Activated CD8-positive, alpha-beta memory T cell treated with anti-CD3 and anti-CD28 coated beads for 36 hours (primary cell): ENCODE data around the gene RIMS4. TPM values are rescaled to one million over a fixed set of nuclear protein-coding genes. Genes with fewer than 3 reads are reported as not detected.

Experiments used
- CTCF ChIA-PET: fragments of 350-600 bp; sonication (Branson Sonifier 250); formaldehyde crosslinking; loops from one replicate; lab custom pipeline; 2021; ENCODE audit warnings: antibody characterized with exemption; lab: Charles Lee
- POLR2A ChIA-PET: fragments of 350-600 bp; sonication (Branson Sonifier 250); formaldehyde crosslinking; loops from one replicate; lab custom pipeline; 2021; ENCODE audit warnings: antibody characterized with exemption; lab: Charles Lee
- total RNA-seq, 2 experiments: library from RNA; stranded (reverse); gene quantifications; one replicate each; pipeline ENCODE4 v1.2.3, GENCODE V29; 2021

Gene RIMS4
- total RNA-seq, 2 experiments from 2014 or later = 0.04 TPM; not detected in 1

GRCh38 chr20:44747166-44748004 is 63.0 kb downstream of the RIMS4 start:
- POLR2A ChIA-PET = no interaction called here

GRCh38 chr20:44746367-44747165 is 63.8 kb downstream of the RIMS4 start:
- CTCF ChIA-PET = interaction anchor here (0.7 to 1.1 kb wide), 2 partner anchors 11 to 83 kb away, joined by 3 read pairs; no protein-coding TSS in a partner anchor
- POLR2A ChIA-PET = no interaction called here

More at GRCh38 chr20:44747166-44748004, 63.0 kb downstream of the RIMS4 start:
- CTCF ChIA-PET = interaction anchor here (0.7 to 1.5 kb wide), 7 partner anchors 9 to 213 kb away, joined by 3 to 7 read pairs (median 3); partner anchors contain the start of gene TOMM34

GRCh38 chr20:44745598-44746366 is 64.6 kb downstream of the RIMS4 start, which contains the start of gene KCNK15:
KCNK15 (plus strand) TSS chr20:44745865; CDS start chr20:44745911, 46 bp downstream.
- ChIA-PET POLR2A (no interaction called here), CTCF (no interaction called here)

- POLR2A ChIA-PET = no interaction called here
- CTCF ChIA-PET = no interaction called here
These were observed 65.2 kb downstream of the RIMS4 start for GRCh38 chr20:44745122-44745597.

- CTCF ChIA-PET = no interaction called here
These were observed 66.3 kb downstream of the RIMS4 start for GRCh38 chr20:44743916-44744655.

GRCh38 chr20:44743080-44743701 is 67.2 kb downstream of the RIMS4 start:
- POLR2A ChIA-PET = no interaction called here
- CTCF ChIA-PET = no interaction called here

More at GRCh38 chr20:44743916-44744655, 66.3 kb downstream of the RIMS4 start:
- POLR2A ChIA-PET = interaction anchor here (0.7 kb wide), 1 partner anchor 13 kb away, joined by 3 read pairs; no protein-coding TSS in a partner anchor

- CTCF ChIA-PET = no interaction called here
- POLR2A ChIA-PET = no interaction called here
These were observed 67.9 kb downstream of the RIMS4 start for GRCh38 chr20:44742304-44743079.

GRCh38 chr20:44739942-44740341 is 70.4 kb downstream of the RIMS4 start:
- ChIA-PET POLR2A (no interaction called here), CTCF (no interaction called here)

GRCh38 chr20:44738813-44739477 is 71.4 kb downstream of the RIMS4 start:
- ChIA-PET CTCF (interaction anchor here (1.3 to 1.7 kb wide), 2 partner anchors 9 to 56 kb away, joined by 7 to 8 read pairs; no protein-coding TSS in a partner anchor), POLR2A (no interaction called here)

GRCh38 chr20:44737116-44737515 is 73.2 kb downstream of the RIMS4 start:
- POLR2A ChIA-PET = no interaction called here

GRCh38 chr20:44736170-44737021 is 74.0 kb downstream of the RIMS4 start:
- POLR2A ChIA-PET = interaction anchor here (0.5 kb wide), 1 partner anchor 8 kb away, joined by 5 read pairs; no protein-coding TSS in a partner anchor

More at GRCh38 chr20:44737116-44737515, 73.2 kb downstream of the RIMS4 start:
- CTCF ChIA-PET = no interaction called here

GRCh38 chr20:44735816-44736169 is 74.6 kb downstream of the RIMS4 start:
- CTCF ChIA-PET = no interaction called here
- POLR2A ChIA-PET = no interaction called here

More at GRCh38 chr20:44736170-44737021, 74.0 kb downstream of the RIMS4 start:
- CTCF ChIA-PET = no interaction called here

- POLR2A ChIA-PET = no interaction called here
- CTCF ChIA-PET = interaction anchor here (0.9 to 1.3 kb wide), 2 partner anchors 12 to 49 kb away, joined by 3 read pairs; no protein-coding TSS in a partner anchor
These were observed 75.4 kb downstream of the RIMS4 start for GRCh38 chr20:44734938-44735337.

GRCh38 chr20:44733341-44734069 is 76.8 kb downstream of the RIMS4 start:
- ChIA-PET CTCF (interaction anchor here (0.6 to 2.3 kb wide), 5 partner anchors 14 to 50 kb away, joined by 3 to 19 read pairs (median 4); no protein-coding TSS in a partner anchor), POLR2A (no interaction called here)

GRCh38 chr20:44732327-44732726 is 78.0 kb downstream of the RIMS4 start:
- CTCF ChIA-PET = interaction anchor here (0.6 to 2.3 kb wide), 5 partner anchors 16 to 134 kb away, joined by 3 to 19 read pairs (median 4); no protein-coding TSS in a partner anchor
- POLR2A ChIA-PET = no interaction called here
